ENCODE results near the gene PMEPA1.

The PMEPA1 gene

GRCh38 chr20:57671662-57672061 is 38.2 kb downstream of the PMEPA1 start:
- no peaks in the 10 kb centered on the region for H3K36me3 ChIP-seq (ENCODE audit: control insufficient read depth in 1 of 2, insufficient read depth in 2 of 2, low read length in 2 of 2)
- H3K4me3 ChIP-seq (ENCODE audit: low read depth in 1 of 2, low read length in 2 of 2), result no peak overlapping the region
- H3K9me3 ChIP-seq (ENCODE audit: control insufficient read depth in 1 of 2, low read length in 2 of 2), result no peaks in the 10 kb centered on the region
- peaks cover 10 to 11% of the 10 kb centered on the region in 2 donors for H3K4me1 ChIP-seq (ENCODE audit: control insufficient read depth in 1 of 2, insufficient read depth in 2 of 2, low read length in 2 of 2)
- no peaks in the 10 kb centered on the region for H3K27me3 ChIP-seq (ENCODE audit: low read depth, low read length)
- no peak overlapping the region for H3K27ac ChIP-seq (ENCODE audit: low read length)

DNA sequence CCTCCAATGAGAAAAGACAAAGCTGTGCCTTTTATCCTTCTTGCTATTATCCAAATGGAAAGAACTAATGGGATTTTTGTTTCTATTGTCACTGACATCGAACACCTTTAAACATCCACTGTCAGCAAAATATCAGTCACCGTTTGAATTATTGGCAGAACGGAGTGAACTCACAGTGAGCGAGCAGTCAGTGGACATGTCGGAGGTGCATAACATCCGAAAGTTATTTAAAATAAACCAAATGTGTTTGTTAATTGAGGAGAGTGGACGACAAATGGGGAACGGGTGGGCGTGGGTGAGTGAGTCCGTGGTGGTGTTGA is 38.8 kb downstream of the PMEPA1 start:
- Histone ChIP-seq H3K27me3 (ENCODE audit: low read depth, low read length) (no peaks in the 10 kb centered on the region), H3K27ac (ENCODE audit: low read length) (no peak overlapping the region), H3K4me1 (ENCODE audit: control insufficient read depth in 1 of 2, insufficient read depth in 2 of 2, low read length in 2 of 2) (peaks cover 10% of the 10 kb centered on the region in 2 donors), H3K4me3 (ENCODE audit: low read depth in 1 of 2, low read length in 2 of 2) (no peak overlapping the region), H3K9me3 (ENCODE audit: control insufficient read depth in 1 of 2, low read length in 2 of 2) (no peaks in the 10 kb centered on the region), H3K36me3 (ENCODE audit: control insufficient read depth in 1 of 2, insufficient read depth in 2 of 2, low read length in 2 of 2) (no peaks in the 10 kb centered on the region)

GRCh38 chr20:57670288-57671071 is 39.3 kb downstream of the PMEPA1 start:
- Histone ChIP-seq H3K4me1 (ENCODE audit: control insufficient read depth in 1 of 2, insufficient read depth in 2 of 2, low read length in 2 of 2) (peaks cover 7 to 10% of the 10 kb centered on the region in 2 donors), H3K4me3 (ENCODE audit: low read depth in 1 of 2, low read length in 2 of 2) (no peak overlapping the region)

DNA sequence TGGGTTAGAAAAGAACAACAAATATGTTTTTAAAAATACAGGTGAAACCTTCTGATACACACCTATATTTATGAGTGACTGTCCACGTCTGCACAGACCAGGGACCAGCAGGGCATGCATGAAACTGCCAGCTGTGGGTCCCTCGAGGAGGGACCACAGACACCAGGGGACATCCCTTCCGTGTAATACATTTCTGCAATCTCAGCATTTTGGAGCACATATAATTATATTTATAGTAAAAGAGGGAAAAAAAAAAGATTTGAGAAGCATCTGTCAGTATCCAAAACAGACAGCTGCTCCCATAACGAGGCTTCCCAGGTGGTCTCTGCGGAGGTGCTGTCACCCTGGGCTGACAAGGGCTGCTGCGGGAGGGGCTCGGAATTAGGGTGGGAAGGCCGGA is 40.2 kb downstream of the PMEPA1 start:
- H3K4me1 ChIP-seq (ENCODE audit: control insufficient read depth in 1 of 2, insufficient read depth in 2 of 2, low read length in 2 of 2), result peaks cover 7 to 10% of the 10 kb centered on the region in 2 donors
- H3K9me3 ChIP-seq (ENCODE audit: control insufficient read depth in 1 of 2, low read length in 2 of 2), result no peaks in the 10 kb centered on the region
- H3K4me3 ChIP-seq (ENCODE audit: low read depth in 1 of 2, low read length in 2 of 2), result no peak overlapping the region
- no peaks in the 10 kb centered on the region for H3K27me3 ChIP-seq (ENCODE audit: low read depth, low read length)
- no peaks in the 10 kb centered on the region for H3K36me3 ChIP-seq (ENCODE audit: control insufficient read depth in 1 of 2, insufficient read depth in 2 of 2, low read length in 2 of 2)
- H3K27ac ChIP-seq (ENCODE audit: low read length), result no peak overlapping the region

More at GRCh38 chr20:57670288-57671071, 39.3 kb downstream of the PMEPA1 start:
- H3K27ac ChIP-seq (ENCODE audit: low read length), result no peak overlapping the region
- no peaks in the 10 kb centered on the region for H3K9me3 ChIP-seq (ENCODE audit: control insufficient read depth in 1 of 2, low read length in 2 of 2)
- H3K27me3 ChIP-seq (ENCODE audit: low read depth, low read length), result no peaks in the 10 kb centered on the region
- H3K36me3 ChIP-seq (ENCODE audit: control insufficient read depth in 1 of 2, insufficient read depth in 2 of 2, low read length in 2 of 2), result no peaks in the 10 kb centered on the region

GRCh38 chr20:57667924-57668782 is 41.7 kb downstream of the PMEPA1 start:
- no peaks in the 10 kb centered on the region for H3K27me3 ChIP-seq (ENCODE audit: low read depth, low read length)
- peaks cover 3 to 5% of the 10 kb centered on the region in 2 donors for H3K4me1 ChIP-seq (ENCODE audit: control insufficient read depth in 1 of 2, insufficient read depth in 2 of 2, low read length in 2 of 2)
- no peak overlapping the region for H3K27ac ChIP-seq (ENCODE audit: low read length)
- H3K9me3 ChIP-seq (ENCODE audit: control insufficient read depth in 1 of 2, low read length in 2 of 2), result no peaks in the 10 kb centered on the region
- no peak overlapping the region for H3K4me3 ChIP-seq (ENCODE audit: low read depth in 1 of 2, low read length in 2 of 2)
- H3K36me3 ChIP-seq (ENCODE audit: control insufficient read depth in 1 of 2, insufficient read depth in 2 of 2, low read length in 2 of 2), result no peaks in the 10 kb centered on the region

- Histone ChIP-seq H3K27me3 (ENCODE audit: low read depth, low read length) (no peaks in the 10 kb centered on the region), H3K4me3 (ENCODE audit: low read depth in 1 of 2, low read length in 2 of 2) (no peak overlapping the region), H3K27ac (ENCODE audit: low read length) (no peak overlapping the region), H3K4me1 (ENCODE audit: control insufficient read depth in 1 of 2, insufficient read depth in 2 of 2, low read length in 2 of 2) (peaks cover 0 to 7% of the 10 kb centered on the region in 2 donors), H3K9me3 (ENCODE audit: control insufficient read depth in 1 of 2, low read length in 2 of 2) (no peaks in the 10 kb centered on the region), H3K36me3 (ENCODE audit: control insufficient read depth in 1 of 2, insufficient read depth in 2 of 2, low read length in 2 of 2) (no peaks in the 10 kb centered on the region)
Measured at GRCh38 chr20:57667388-57667787, 42.4 kb downstream of the PMEPA1 start.

DNA sequence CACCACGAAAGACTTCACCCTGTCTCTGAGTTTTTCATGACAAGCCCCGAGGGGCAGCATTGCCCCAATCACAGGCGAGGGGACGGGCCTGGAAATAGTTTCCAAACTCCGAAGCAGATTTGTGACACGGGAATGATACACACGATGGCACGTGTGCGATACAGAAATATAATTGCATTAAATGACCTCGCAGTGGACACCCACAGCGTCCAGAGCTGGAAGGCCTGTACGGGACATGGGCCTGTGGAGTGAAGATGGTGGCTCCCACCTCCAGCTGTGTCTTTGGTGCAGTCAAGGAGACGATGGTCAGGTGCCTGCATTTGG is 43.0 kb downstream of the PMEPA1 start:
- no peaks in the 10 kb centered on the region for H3K9me3 ChIP-seq (ENCODE audit: control insufficient read depth in 1 of 2, low read length in 2 of 2)
- H3K4me1 ChIP-seq (ENCODE audit: control insufficient read depth in 1 of 2, insufficient read depth in 2 of 2, low read length in 2 of 2), result peaks cover 0 to 9% of the 10 kb centered on the region in 2 donors
- no peak overlapping the region for H3K27ac ChIP-seq (ENCODE audit: low read length)

DNA sequence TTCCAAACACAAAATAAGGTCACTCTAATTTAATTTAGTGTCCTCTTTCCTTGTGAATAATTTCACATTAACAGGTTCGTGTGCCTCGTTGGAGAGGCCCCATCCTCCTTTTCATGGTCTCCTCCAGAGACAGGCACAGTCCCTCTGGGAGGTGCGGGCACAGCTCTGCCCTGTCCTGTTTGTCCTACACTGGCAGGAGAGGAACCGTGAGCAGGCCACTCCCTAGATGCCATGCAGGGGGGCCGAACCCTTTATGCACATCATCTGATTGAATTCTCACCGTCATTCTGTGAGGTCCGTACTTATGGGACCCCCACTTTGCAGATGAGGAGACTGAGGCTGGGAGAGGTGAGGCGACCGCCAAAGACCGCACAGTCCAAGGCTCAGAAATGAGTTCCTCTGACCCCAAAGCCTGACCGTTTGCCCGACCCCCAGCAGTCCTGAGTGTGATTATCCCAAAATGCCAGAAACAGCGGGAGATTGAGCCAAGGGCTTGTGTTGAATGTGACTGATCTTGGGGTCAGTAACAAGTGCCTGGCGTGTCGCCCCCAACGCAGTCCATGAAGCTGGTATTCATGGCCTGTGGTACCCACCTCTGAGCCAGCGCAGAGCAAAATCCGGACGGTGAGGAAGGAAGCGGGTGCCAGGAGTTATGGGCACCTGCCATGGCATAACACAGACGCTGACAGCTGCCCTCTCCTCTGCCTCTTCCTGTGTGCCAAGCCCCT is 43.5 kb downstream of the PMEPA1 start:
- no peak overlapping the region for H3K27ac ChIP-seq (ENCODE audit: low read length)
- peaks cover 0 to 14% of the 10 kb centered on the region in 2 donors for H3K4me1 ChIP-seq (ENCODE audit: control insufficient read depth in 1 of 2, insufficient read depth in 2 of 2, low read length in 2 of 2)
- H3K36me3 ChIP-seq (ENCODE audit: control insufficient read depth in 1 of 2, insufficient read depth in 2 of 2, low read length in 2 of 2), result no peaks in the 10 kb centered on the region
- H3K9me3 ChIP-seq (ENCODE audit: control insufficient read depth in 1 of 2, low read length in 2 of 2), result no peaks in the 10 kb centered on the region
- no peaks in the 10 kb centered on the region for H3K27me3 ChIP-seq (ENCODE audit: low read depth, low read length)
- no peak overlapping the region for H3K4me3 ChIP-seq (ENCODE audit: low read depth in 1 of 2, low read length in 2 of 2)

More for the DNA sequence above, 43.0 kb downstream of the PMEPA1 start:
- H3K36me3 ChIP-seq (ENCODE audit: control insufficient read depth in 1 of 2, insufficient read depth in 2 of 2, low read length in 2 of 2), result no peaks in the 10 kb centered on the region
- H3K27me3 ChIP-seq (ENCODE audit: low read depth, low read length), result no peaks in the 10 kb centered on the region
- no peak overlapping the region for H3K4me3 ChIP-seq (ENCODE audit: low read depth in 1 of 2, low read length in 2 of 2)

DNA sequence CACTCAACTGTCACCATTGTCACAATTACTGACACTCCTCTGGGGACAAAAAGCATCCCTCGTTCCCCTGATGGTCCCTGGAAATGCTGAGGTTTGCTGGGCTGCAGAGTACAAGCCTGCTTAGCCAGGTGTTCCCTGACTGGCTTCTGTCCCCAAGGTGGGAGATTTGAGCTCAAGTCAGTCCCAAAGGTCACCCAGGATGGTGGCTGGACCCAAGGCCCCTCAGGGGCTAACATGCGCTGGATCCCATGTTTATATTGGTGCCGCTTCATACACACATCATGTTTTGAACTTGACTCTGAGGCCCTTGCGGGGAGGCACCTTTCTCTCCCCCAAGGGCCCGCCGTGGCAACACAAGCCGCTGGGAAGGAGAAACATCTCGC is 44.2 kb downstream of the PMEPA1 start:
- H3K27ac ChIP-seq (ENCODE audit: low read length), result no peak overlapping the region
- H3K27me3 ChIP-seq (ENCODE audit: low read depth, low read length), result no peaks in the 10 kb centered on the region
- H3K36me3 ChIP-seq (ENCODE audit: control insufficient read depth in 1 of 2, insufficient read depth in 2 of 2, low read length in 2 of 2), result no peaks in the 10 kb centered on the region
- H3K4me3 ChIP-seq (ENCODE audit: low read depth in 1 of 2, low read length in 2 of 2), result no peak overlapping the region
- H3K4me1 ChIP-seq (ENCODE audit: control insufficient read depth in 1 of 2, insufficient read depth in 2 of 2, low read length in 2 of 2), result peaks cover 0 to 18% of the 10 kb centered on the region in 2 donors
- no peaks in the 10 kb centered on the region for H3K9me3 ChIP-seq (ENCODE audit: control insufficient read depth in 1 of 2, low read length in 2 of 2)

DNA sequence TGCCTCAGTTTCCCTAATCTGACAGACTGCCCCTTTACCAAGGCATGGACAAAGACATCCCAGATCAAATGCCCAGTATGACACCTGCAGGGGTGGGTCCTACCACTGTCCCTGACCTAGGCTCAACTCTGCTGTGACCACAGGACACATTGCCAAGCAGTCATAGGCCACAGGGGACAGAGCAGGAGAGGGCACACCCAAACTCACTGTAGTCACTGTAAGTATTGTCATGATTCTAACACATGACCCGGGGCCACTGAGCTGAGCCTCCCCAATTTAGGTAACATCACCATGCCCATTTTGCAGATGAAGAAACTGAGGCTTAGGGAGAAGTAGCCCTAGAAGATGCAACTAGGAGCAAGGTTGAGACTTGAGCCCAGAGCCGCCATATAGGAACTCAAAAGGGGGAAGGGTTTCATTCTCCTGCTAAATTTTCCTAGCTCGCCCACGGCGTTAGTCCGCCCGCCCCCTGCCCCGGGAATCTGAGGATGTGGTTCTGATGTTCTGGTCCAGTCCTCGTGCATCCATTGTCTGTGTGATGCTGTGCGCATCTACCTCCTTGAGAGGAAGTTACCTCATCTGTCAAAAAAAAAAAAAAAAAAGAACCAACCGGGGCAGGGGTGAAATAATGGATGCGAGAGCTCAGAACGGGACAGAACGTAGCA is 44.8 kb downstream of the PMEPA1 start:
- H3K27ac ChIP-seq (ENCODE audit: low read length), result no peak overlapping the region
- no peak overlapping the region for H3K4me3 ChIP-seq (ENCODE audit: low read depth in 1 of 2, low read length in 2 of 2)
- H3K4me1 ChIP-seq (ENCODE audit: control insufficient read depth in 1 of 2, insufficient read depth in 2 of 2, low read length in 2 of 2), result peaks cover 0 to 18% of the 10 kb centered on the region in 2 donors
- no peaks in the 10 kb centered on the region for H3K9me3 ChIP-seq (ENCODE audit: control insufficient read depth in 1 of 2, low read length in 2 of 2)
- H3K27me3 ChIP-seq (ENCODE audit: low read depth, low read length), result no peaks in the 10 kb centered on the region
- no peaks in the 10 kb centered on the region for H3K36me3 ChIP-seq (ENCODE audit: control insufficient read depth in 1 of 2, insufficient read depth in 2 of 2, low read length in 2 of 2)

GRCh38 chr20:57664476-57664875 is 45.3 kb downstream of the PMEPA1 start:
- Histone ChIP-seq H3K27me3 (ENCODE audit: low read depth, low read length) (no peaks in the 10 kb centered on the region), H3K36me3 (ENCODE audit: control insufficient read depth in 1 of 2, insufficient read depth in 2 of 2, low read length in 2 of 2) (peaks cover 0 to under 1% of the 10 kb centered on the region in 2 donors), H3K9me3 (ENCODE audit: control insufficient read depth in 1 of 2, low read length in 2 of 2) (no peaks in the 10 kb centered on the region), H3K4me3 (ENCODE audit: low read depth in 1 of 2, low read length in 2 of 2) (no peak overlapping the region), H3K4me1 (ENCODE audit: control insufficient read depth in 1 of 2, insufficient read depth in 2 of 2, low read length in 2 of 2) (peaks cover 0 to 18% of the 10 kb centered on the region in 2 donors), H3K27ac (ENCODE audit: low read length) (no peak overlapping the region)
